MM.1S (cell line): Measurements from ENCODE around the gene FLII.

Source experiments
- DNase-seq: peaks from one replicate; pipeline ENCODE4 v3.0.0-alpha.2; 2015
- H2AFZ ChIP-seq: fragments of 300-600 bp; sonication (generic); 2 replicates; pipeline ENCODE4 v1.6.0; 2016; ENCODE audit warnings: antibody characterized with exemption, low read length
- H3F3A ChIP-seq: fragments of 300-600 bp; sonication (generic); 2 replicates; pipeline ENCODE4 v1.6.1; 2016; ENCODE audit warnings: mild to moderate bottlenecking, antibody characterized with exemption, low read length, moderate library complexity, mixed read lengths; ENCODE audit not compliant: insufficient read depth
- H3K27ac ChIP-seq: fragments of 300-600 bp; sonication (generic); 2 replicates; pipeline ENCODE4 v1.5.1; 2016; ENCODE audit warnings: mild to moderate bottlenecking, low read length
- H3K27me3 ChIP-seq: fragments of 300-600 bp; sonication (generic); replicated peaks from 2 replicates; pipeline ENCODE4 v1.6.0; 2016; ENCODE audit warnings: low read length; ENCODE audit not compliant: insufficient read depth
- H3K36me3 ChIP-seq: fragments of 300-600 bp; sonication (generic); replicated peaks from 2 replicates; pipeline ENCODE4 v1.6.1; 2016; ENCODE audit warnings: mild to moderate bottlenecking, low read length, mixed read lengths; ENCODE audit not compliant: insufficient read depth
- H3K4me1 ChIP-seq: fragments of 300-600 bp; sonication (generic); 2 replicates; pipeline ENCODE4 v1.6.1; 2016; ENCODE audit warnings: low read length, mixed read lengths
- H3K4me2 ChIP-seq: fragments of 300-600 bp; sonication (generic); 2 replicates; pipeline ENCODE4 v1.6.0; 2016; ENCODE audit warnings: low read depth, low read length
- H3K4me3 ChIP-seq: fragments of 300-600 bp; sonication (generic); 2 replicates; pipeline ENCODE4 v1.5.1; 2016; ENCODE audit warnings: low read length, mixed read lengths
- H3K79me2 ChIP-seq: fragments of 300-600 bp; sonication (generic); 2 replicates; pipeline ENCODE4 v1.6.1; 2016; ENCODE audit warnings: mixed run types, low read length, mixed read lengths
- H3K9ac ChIP-seq: fragments of 300-600 bp; sonication (generic); 2 replicates; pipeline ENCODE4 v1.6.1; 2016; ENCODE audit warnings: low read length, mixed read lengths
- H3K9me2 ChIP-seq: fragments of 300-600 bp; sonication (generic); replicated peaks from 2 replicates; pipeline ENCODE4 v1.6.1; 2016; ENCODE audit warnings: mild to moderate bottlenecking, low read length, mixed read lengths; ENCODE audit not compliant: insufficient read depth
- H3K9me3 ChIP-seq: fragments of 300-600 bp; sonication (generic); replicated peaks from 2 replicates; pipeline ENCODE4 v1.6.1; 2016; ENCODE audit warnings: mild to moderate bottlenecking, low read length, mixed read lengths; ENCODE audit not compliant: insufficient read depth
- H4K20me1 ChIP-seq: fragments of 300-600 bp; sonication (generic); 2 replicates; pipeline ENCODE4 v1.6.1; 2016; ENCODE audit warnings: mild to moderate bottlenecking, low read length, moderate library complexity, mixed read lengths; ENCODE audit not compliant: insufficient read depth
- EZH2 ChIP-seq: fragments of 300-600 bp; sonication (generic); optimal IDR thresholded peaks from 2 replicates; pipeline ENCODE3; 2017; ENCODE audit warnings: low read depth, mild to moderate bottlenecking, antibody characterized with exemption, low read length, mixed read lengths
- EZH2phosphoT487 ChIP-seq: fragments of 300-600 bp; sonication (generic); IDR thresholded peaks from 2 replicates; pipeline ENCODE4 v1.6.1; 2018; ENCODE audit warnings: antibody characterized with exemption, low read length
- TF ChIP-seq, protein P1 (sequence below): fragments of 300-600 bp; sonication (generic); IDR thresholded peaks from 2 replicates; pipeline ENCODE4 v1.5.1; 2016; ENCODE audit warnings: antibody characterized with exemption, low read length, mixed read lengths

FLII gene

DNA sequence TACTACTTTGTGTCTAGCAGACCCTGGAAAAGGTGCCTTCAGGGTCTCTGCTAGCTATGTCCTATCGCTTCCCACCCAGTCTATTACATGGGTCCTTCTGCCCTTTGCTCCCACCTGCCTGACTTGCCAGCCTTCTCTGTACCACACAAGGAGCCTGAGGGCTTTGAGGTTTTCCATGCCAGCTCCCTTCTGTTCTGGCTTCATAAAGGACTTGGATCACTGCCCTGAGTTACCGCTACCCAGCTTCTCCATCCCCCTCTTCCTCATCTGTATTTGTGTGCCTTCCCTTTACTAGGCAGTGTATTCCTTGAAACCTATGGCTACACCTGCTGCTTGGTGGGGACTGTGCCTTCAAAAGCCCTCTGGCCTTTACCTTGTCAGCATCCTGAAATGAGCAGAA is 52.7 kb downstream of the FLII start:
- peaks cover 49% of the 10 kb centered on the region for H3K79me2 ChIP-seq
- H3K4me1 ChIP-seq = no peaks in the 10 kb centered on the region
- no peak overlapping the region for H3K9ac ChIP-seq
- H4K20me1 ChIP-seq = no peaks in the 10 kb centered on the region
- H3K4me3 ChIP-seq = no peak overlapping the region
- H3K9me2 ChIP-seq = no peaks in the 10 kb centered on the region
- no peak overlapping the region for H3K27ac ChIP-seq
- no peak for DNase-seq
- H3F3A ChIP-seq = no peaks in the 10 kb centered on the region
- no peaks in the 10 kb centered on the region for H3K27me3 ChIP-seq
- peaks cover 12% of the 10 kb centered on the region for H3K36me3 ChIP-seq
- TF ChIP-seq, protein P1, sequence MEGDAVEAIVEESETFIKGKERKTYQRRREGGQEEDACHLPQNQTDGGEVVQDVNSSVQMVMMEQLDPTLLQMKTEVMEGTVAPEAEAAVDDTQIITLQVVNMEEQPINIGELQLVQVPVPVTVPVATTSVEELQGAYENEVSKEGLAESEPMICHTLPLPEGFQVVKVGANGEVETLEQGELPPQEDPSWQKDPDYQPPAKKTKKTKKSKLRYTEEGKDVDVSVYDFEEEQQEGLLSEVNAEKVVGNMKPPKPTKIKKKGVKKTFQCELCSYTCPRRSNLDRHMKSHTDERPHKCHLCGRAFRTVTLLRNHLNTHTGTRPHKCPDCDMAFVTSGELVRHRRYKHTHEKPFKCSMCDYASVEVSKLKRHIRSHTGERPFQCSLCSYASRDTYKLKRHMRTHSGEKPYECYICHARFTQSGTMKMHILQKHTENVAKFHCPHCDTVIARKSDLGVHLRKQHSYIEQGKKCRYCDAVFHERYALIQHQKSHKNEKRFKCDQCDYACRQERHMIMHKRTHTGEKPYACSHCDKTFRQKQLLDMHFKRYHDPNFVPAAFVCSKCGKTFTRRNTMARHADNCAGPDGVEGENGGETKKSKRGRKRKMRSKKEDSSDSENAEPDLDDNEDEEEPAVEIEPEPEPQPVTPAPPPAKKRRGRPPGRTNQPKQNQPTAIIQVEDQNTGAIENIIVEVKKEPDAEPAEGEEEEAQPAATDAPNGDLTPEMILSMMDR = no peak
- no peak for TF ChIP-seq EZH2phosphoT487
- TF ChIP-seq EZH2 = no peak
- H3K9me3 ChIP-seq = no peaks in the 10 kb centered on the region
- H2AFZ ChIP-seq = no peak overlapping the region
- H3K4me2 ChIP-seq = no peak overlapping the region

- DNase-seq = no peak
- no peak overlapping the region for H2AFZ ChIP-seq
- H3K9me3 ChIP-seq = no peaks in the 10 kb centered on the region
- H3K9ac ChIP-seq = no peak overlapping the region
- no peak overlapping the region for H3K27ac ChIP-seq
- H3K9me2 ChIP-seq = no peaks in the 10 kb centered on the region
- H3K4me1 ChIP-seq = no peaks in the 10 kb centered on the region
- no peak overlapping the region for H3K4me3 ChIP-seq
- 0 out of 2 replicates have a peak, but pooled peaks cover 7% of the 10 kb centered on the region for H3K36me3 ChIP-seq
- H3F3A ChIP-seq = no peaks in the 10 kb centered on the region
- no peaks in the 10 kb centered on the region for H3K27me3 ChIP-seq
- H3K4me2 ChIP-seq = no peak overlapping the region
- peaks cover 73% of the 10 kb centered on the region for H3K79me2 ChIP-seq
- no peak for TF ChIP-seq EZH2phosphoT487
- no peaks in the 10 kb centered on the region; the same call in 1 of the 2 replicates for H4K20me1 ChIP-seq
These were observed 55.2 kb downstream of the FLII start for GRCh38 chr17:18203308-18203707.

GRCh38 chr17:18201108-18201507 is 57.4 kb downstream of the FLII start:
- H3K27ac ChIP-seq = no peak overlapping the region
- no peak for DNase-seq
- no peak overlapping the region for H3K4me2 ChIP-seq
- 0 out of 2 replicates have a peak, but pooled peaks cover 5% of the 10 kb centered on the region for H3K36me3 ChIP-seq
- H3K9ac ChIP-seq = no peak overlapping the region
- H3F3A ChIP-seq = no peaks in the 10 kb centered on the region
- H3K4me3 ChIP-seq = no peak overlapping the region
- TF ChIP-seq, protein P1 = no peak
- TF ChIP-seq EZH2 (no peak), EZH2phosphoT487 (no peak)
- peaks cover 3% of the 10 kb centered on the region; the same call in 1 of the 2 replicates for H4K20me1 ChIP-seq
- H3K9me3 ChIP-seq = no peaks in the 10 kb centered on the region
- H3K27me3 ChIP-seq = no peaks in the 10 kb centered on the region
- H3K4me1 ChIP-seq = no peaks in the 10 kb centered on the region
- H3K9me2 ChIP-seq = no peaks in the 10 kb centered on the region
- no peak overlapping the region for H2AFZ ChIP-seq
- peaks cover 88% of the 10 kb centered on the region for H3K79me2 ChIP-seq

GRCh38 chr17:18198530-18198929 is 60.0 kb downstream of the FLII start:
- H4K20me1 ChIP-seq = peaks cover 6% of the 10 kb centered on the region; the same call in 1 of the 2 replicates
- H3K27ac ChIP-seq = no peak overlapping the region
- H3K9me3 ChIP-seq = no peaks in the 10 kb centered on the region
- no peaks in the 10 kb centered on the region for H3K4me1 ChIP-seq
- H3K36me3 ChIP-seq = 0 out of 2 replicates have a peak, but pooled peaks cover 2% of the 10 kb centered on the region
- H3K4me2 ChIP-seq = no peak overlapping the region
- H3K9ac ChIP-seq = no peak overlapping the region
- no peaks in the 10 kb centered on the region for H3F3A ChIP-seq
- no peak for DNase-seq
- no peaks in the 10 kb centered on the region for H3K27me3 ChIP-seq
- TF ChIP-seq EZH2 (no peak), EZH2phosphoT487 (no peak)
- TF ChIP-seq, protein P1 = no peak
- H3K9me2 ChIP-seq = no peaks in the 10 kb centered on the region
- H3K4me3 ChIP-seq = no peak overlapping the region
- peaks cover 87% of the 10 kb centered on the region for H3K79me2 ChIP-seq
- H2AFZ ChIP-seq = no peak overlapping the region
